ENCODE measurements around the gene SYNPO. TPM values are rescaled to one million over a fixed set of nuclear protein-coding genes. Genes with fewer than 3 reads are reported as not detected.

SYNPO gene
- total and polyA plus RNA-seq, 2 donors from 2014 or later, result 46.3 to 87.6 TPM

- intact Hi-C loops (cut with DNase I), result loop anchor here (5.0 to 10.0 kb wide), 2 partner anchors 72 to 94 kb away; no protein-coding TSS in a partner anchor
- Histone ChIP-seq H3K27ac (ENCODE audit: low read depth in 2 of 2, low read length in 2 of 2) (no peak overlapping the region), H3K4me1 (ENCODE audit: control insufficient read depth in 2 of 3, insufficient read depth in 2 of 3, low read depth in 1 of 3, low read length in 3 of 3) (peaks cover 0 to 14% (median 5%) of the 10 kb centered on the region in 3 donors), H3K27me3 (ENCODE audit: control insufficient read depth, insufficient read depth, low read length) (no peaks in the 10 kb centered on the region), H3K9ac (ENCODE audit: low read length in 3 of 3) (peak overlapping the region in 1 of 3 donors; percentile 26), H3K4me3 (ENCODE audit: low read length in 3 of 3) (peak overlapping the region in 2 of 3 donors; percentile 34 to 49), H3K9me3 (ENCODE audit: control insufficient read depth in 2 of 3, insufficient read depth in 1 of 3, low read length in 3 of 3) (no peaks in the 10 kb centered on the region), H3K36me3 (ENCODE audit: control insufficient read depth in 2 of 3, insufficient read depth in 3 of 3, low read length in 3 of 3) (peaks cover 0 to 4% (median 0%) of the 10 kb centered on the region in 3 donors)
- FAIRE-seq (no peak), DNase-seq (peak; percentile 86 to 94 (median 93))
- peak; percentile 75 for TF ChIP-seq CTCF (IDR thresholded peaks at IDR 0.05; ENCODE audit: borderline replicate concordance, extremely low read depth, insufficient read depth)
These were observed 16.0 kb downstream of the SYNPO start for GRCh38 chr5:150656191-150657132.

DNA sequence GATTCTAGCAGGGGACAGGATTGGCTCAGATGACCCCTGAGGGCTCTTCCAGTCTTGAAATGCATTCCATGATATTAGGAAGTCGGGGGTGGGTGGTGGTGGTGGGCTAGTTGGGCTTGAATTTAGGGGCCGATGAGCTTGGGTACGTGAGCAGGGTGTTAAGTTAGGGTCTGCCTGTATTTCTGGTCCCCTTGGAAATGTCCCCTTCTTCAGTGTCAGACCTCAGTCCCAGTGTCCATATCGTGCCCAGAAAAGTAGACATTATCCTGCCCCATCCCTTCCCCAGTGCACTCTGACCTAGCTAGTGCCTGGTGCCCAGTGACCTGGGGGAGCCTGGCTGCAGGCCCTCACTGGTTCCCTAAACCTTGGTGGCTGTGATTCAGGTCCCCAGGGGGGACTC lies 17.7 kb downstream of the SYNPO start:
- Histone ChIP-seq H3K9me3 (ENCODE audit: control insufficient read depth in 2 of 3, insufficient read depth in 1 of 3, low read length in 3 of 3) (no peaks in the 10 kb centered on the region), H3K36me3 (ENCODE audit: control insufficient read depth in 2 of 3, insufficient read depth in 3 of 3, low read length in 3 of 3) (no peaks in the 10 kb centered on the region), H3K27me3 (ENCODE audit: control insufficient read depth, insufficient read depth, low read length) (no peaks in the 10 kb centered on the region), H3K9ac (ENCODE audit: low read length in 3 of 3) (no peak overlapping the region), H3K4me3 (ENCODE audit: low read length in 3 of 3) (no peak overlapping the region), H3K27ac (ENCODE audit: low read depth in 2 of 2, low read length in 2 of 2) (no peak overlapping the region), H3K4me1 (ENCODE audit: control insufficient read depth in 2 of 3, insufficient read depth in 2 of 3, low read depth in 1 of 3, low read length in 3 of 3) (peaks cover 0 to 10% (median 5%) of the 10 kb centered on the region in 3 donors)
- FAIRE-seq, result no peak
- no peak for TF ChIP-seq CTCF (IDR thresholded peaks at IDR 0.05; ENCODE audit: borderline replicate concordance, extremely low read depth, insufficient read depth)
- peak in 1 of 5 donors; percentile 30 for DNase-seq
- intact Hi-C loops (cut with DNase I), result loop anchor here (5.0 to 10.0 kb wide), 2 partner anchors 73 to 96 kb away; no protein-coding TSS in a partner anchor

DNA sequence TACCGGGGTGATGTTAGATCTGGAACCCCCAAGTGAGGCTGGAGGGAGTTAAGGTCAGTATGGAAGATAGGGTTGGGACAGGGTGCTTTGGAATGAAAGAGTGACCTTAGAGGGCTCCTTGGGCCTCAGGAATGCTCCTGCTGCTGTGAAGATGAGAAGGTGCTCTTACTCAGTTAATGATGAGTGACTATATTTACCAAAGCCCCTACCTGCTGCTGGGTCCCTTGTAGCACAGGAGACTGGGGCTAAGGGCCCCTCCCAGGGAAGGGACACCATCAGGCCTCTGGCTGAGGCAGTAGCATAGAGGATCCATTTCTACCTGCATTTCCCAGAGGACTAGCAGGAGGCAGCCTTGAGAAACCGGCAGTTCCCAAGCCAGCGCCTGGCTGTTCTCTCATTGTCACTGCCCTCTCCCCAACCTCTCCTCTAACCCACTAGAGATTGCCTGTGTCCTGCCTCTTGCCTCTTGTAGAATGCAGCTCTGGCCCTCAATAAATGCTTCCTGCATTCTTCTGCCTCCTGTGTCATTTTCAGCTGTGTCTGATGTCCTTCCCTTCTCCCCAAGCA lies 18.3 kb downstream of the SYNPO start:
- H3K9ac ChIP-seq (ENCODE audit: low read length in 3 of 3), result no peak overlapping the region
- no peak for FAIRE-seq

More for the DNA sequence above, 18.3 kb downstream of the SYNPO start:
- intact Hi-C loops (cut with DNase I), result loop anchor here (5.0 to 10.0 kb wide), 2 partner anchors 74 to 96 kb away; no protein-coding TSS in a partner anchor
- no peaks in the 10 kb centered on the region for H3K27me3 ChIP-seq (ENCODE audit: control insufficient read depth, insufficient read depth, low read length)
- no peak overlapping the region for H3K4me3 ChIP-seq (ENCODE audit: low read length in 3 of 3)
- H3K36me3 ChIP-seq (ENCODE audit: control insufficient read depth in 2 of 3, insufficient read depth in 3 of 3, low read length in 3 of 3), result no peaks in the 10 kb centered on the region
- H3K9me3 ChIP-seq (ENCODE audit: control insufficient read depth in 2 of 3, insufficient read depth in 1 of 3, low read length in 3 of 3), result no peaks in the 10 kb centered on the region
- DNase-seq, result peak in 1 of 5 donors; percentile 28
- H3K27ac ChIP-seq (ENCODE audit: low read depth in 2 of 2, low read length in 2 of 2), result peak overlapping the region in 1 of 2 donors; percentile 5
- no peak for TF ChIP-seq CTCF (IDR thresholded peaks at IDR 0.05; ENCODE audit: borderline replicate concordance, extremely low read depth, insufficient read depth)
- H3K4me1 ChIP-seq (ENCODE audit: control insufficient read depth in 2 of 3, insufficient read depth in 2 of 3, low read depth in 1 of 3, low read length in 3 of 3), result peaks cover 0 to 9% (median 5%) of the 10 kb centered on the region in 3 donors
